Neural cell (in vitro differentiated cells): ENCODE measurements around the gene LCN2. TPM values are rescaled to one million over a fixed set of nuclear protein-coding genes. Genes with fewer than 3 reads are reported as not detected.

Experiments used
- H2AFZ ChIP-seq: fragments of 200-600, 300-800 bp; sonication (generic), shearing (Covaris generic); 2 replicates; pipeline ENCODE4 v1.6.0; 2014; ENCODE audit warnings: low read depth, mild to moderate bottlenecking, antibody characterized with exemption, low read length, moderate library complexity
- H3F3A ChIP-seq: fragments of 200-600 bp; shearing (Covaris generic); 2 replicates; pipeline ENCODE4 v1.6.1; 2016; ENCODE audit warnings: mild to moderate bottlenecking, moderate library complexity, mixed read lengths, antibody characterized with exemption, low read length; ENCODE audit not compliant: insufficient read depth, poor library complexity, severe bottlenecking
- H3K27ac ChIP-seq: fragments of 200-600, 300-800 bp; sonication (generic), shearing (Covaris generic); 2 replicates; pipeline ENCODE4 v1.5.1; 2014; ENCODE audit warnings: mild to moderate bottlenecking, low read length, moderate library complexity
- H3K27me3 ChIP-seq: fragments of 300-800, 200-600 bp; sonication (generic), shearing (Covaris generic); 2 replicates; pipeline ENCODE4 v1.6.0; 2014; ENCODE audit warnings: mild to moderate bottlenecking, low read depth, low read length, moderate library complexity; ENCODE audit not compliant: insufficient read depth
- H3K36me3 ChIP-seq: fragments of 300-800, 200-600 bp; sonication (generic), shearing (Covaris generic); 2 replicates; pipeline ENCODE4 v1.5.1; 2014; ENCODE audit warnings: mild to moderate bottlenecking, antibody characterized with exemption, low read length, moderate library complexity; ENCODE audit not compliant: insufficient read depth
- H3K4me2 ChIP-seq: fragments of 300-800, 200-600 bp; sonication (generic), shearing (Covaris generic); 2 replicates; pipeline ENCODE4 v1.6.0; 2014; ENCODE audit warnings: mild to moderate bottlenecking, low read length
- H3K4me3 ChIP-seq: fragments of 300-800, 200-600 bp; sonication (generic), shearing (Covaris generic); 2 replicates; pipeline ENCODE4 v1.5.1; 2014; ENCODE audit warnings: mild to moderate bottlenecking, low read length, moderate library complexity
- H3K79me2 ChIP-seq: fragments of 200-600 bp; shearing (Covaris generic); replicated peaks from 2 replicates; pipeline ENCODE4 v1.6.0; 2014; ENCODE audit warnings: mild to moderate bottlenecking, low read length, moderate library complexity; ENCODE audit not compliant: insufficient read depth
- H3K9ac ChIP-seq: fragments of 300-800, 200-600 bp; sonication (generic), shearing (Covaris generic); 2 replicates; pipeline ENCODE4 v1.6.1; 2016; ENCODE audit warnings: mild to moderate bottlenecking, low read length, mixed read lengths
- H3K9me2 ChIP-seq: fragments of 200-600 bp; shearing (Covaris generic); 2 replicates; pipeline ENCODE4 v1.6.1; 2016; ENCODE audit warnings: mild to moderate bottlenecking, low read length, mixed read lengths; ENCODE audit not compliant: insufficient read depth
- H3K9me3 ChIP-seq: fragments of 200-600, 300-800 bp; sonication (generic), shearing (Covaris generic); 2 replicates; pipeline ENCODE4 v1.6.1; 2016; ENCODE audit warnings: mild to moderate bottlenecking, mixed run types, low read length, moderate library complexity, mixed read lengths
- H4K20me1 ChIP-seq: fragments of 200-600 bp; shearing (Covaris generic); 2 replicates; pipeline ENCODE4 v1.6.1; 2016; ENCODE audit warnings: mild to moderate bottlenecking, mixed run types; ENCODE audit not compliant: insufficient read depth
- CTCF ChIP-seq: fragments of 450-650 bp; IDR thresholded peaks from 2 replicates; pipeline ENCODE4 v1.5.1; 2014; ENCODE audit warnings: antibody characterized with exemption, mild to moderate bottlenecking, moderate library complexity; ENCODE audit not compliant: poor library complexity, severe bottlenecking
- EP300 ChIP-seq: fragments of 450-650 bp; conservative IDR thresholded peaks from 2 replicates; pipeline ENCODE4 v1.6.1; 2014; ENCODE audit warnings: antibody characterized with exemption, mild to moderate bottlenecking, moderate library complexity; ENCODE audit not compliant: poor library complexity, severe bottlenecking
- EZH2 ChIP-seq: fragments of 200-600, 300-800 bp; shearing (Covaris generic), sonication (generic); IDR thresholded peaks from 2 replicates; pipeline ENCODE4 v1.6.1; 2014; ENCODE audit warnings: antibody characterized with exemption, low read length, borderline replicate concordance, mild to moderate bottlenecking; ENCODE audit not compliant: insufficient read depth, poor library complexity, severe bottlenecking
- MXI1 ChIP-seq: fragments of 450-650 bp; conservative IDR thresholded peaks from 2 replicates; pipeline ENCODE4 v1.6.1; 2014; ENCODE audit warnings: antibody characterized with exemption, mild to moderate bottlenecking; ENCODE audit not compliant: poor library complexity, severe bottlenecking
- POLR2AphosphoS5 ChIP-seq: IDR thresholded peaks from 2 replicates; pipeline ENCODE4 v1.6.1; 2012
- RAD21 ChIP-seq: fragments of 450-650 bp; conservative IDR thresholded peaks from 2 replicates; pipeline ENCODE4 v1.6.1; 2014; ENCODE audit warnings: antibody characterized with exemption, mild to moderate bottlenecking, moderate library complexity
- REST ChIP-seq: IDR thresholded peaks from 2 replicates; pipeline ENCODE4 v1.6.1; 2012; ENCODE audit warnings: borderline replicate concordance
- SMC3 ChIP-seq: fragments of 450-650 bp; conservative IDR thresholded peaks from 2 replicates; pipeline ENCODE4 v1.6.1; 2014; ENCODE audit warnings: antibody characterized with exemption, mild to moderate bottlenecking, moderate library complexity; ENCODE audit not compliant: poor library complexity
- TAF1 ChIP-seq: IDR thresholded peaks from 2 replicates; pipeline ENCODE4 v1.6.1; 2012; ENCODE audit warnings: low read depth
- polyA plus RNA-seq: library from polyadenylated mRNA; depleted of rRNA; stranded (reverse); fragments of >200 nt; gene quantifications from 2 replicates; pipeline ENCODE4 v1.2.3, GENCODE V29; 2014

Gene LCN2
- polyA plus RNA-seq, 1 donor from 2014 or later, result not detected

GRCh38 chr9:128166169-128166568, 16.9 kb downstream of the LCN2 start:
- Histone ChIP-seq H3K4me3 (no peak overlapping the region), H3K9ac (no peak overlapping the region), H3K4me2 (no peak overlapping the region), H2AFZ (no peak overlapping the region), H3K9me3 (no peaks in the 10 kb centered on the region), H3K36me3 (peaks cover 3% of the 10 kb centered on the region), H3K9me2 (no peaks in the 10 kb centered on the region), H3K27ac (no peak overlapping the region), H3K79me2 (no peaks in the 10 kb centered on the region), H4K20me1 (no peaks in the 10 kb centered on the region), H3F3A (no peaks in the 10 kb centered on the region), H3K27me3 (no peaks in the 10 kb centered on the region)
- TF ChIP-seq CTCF (no peak), REST (no peak)

GRCh38 chr9:128167209-128167608, 18.0 kb downstream of the LCN2 start:
- H3K36me3 ChIP-seq, result peaks cover 1% of the 10 kb centered on the region
- H3K79me2 ChIP-seq, result no peaks in the 10 kb centered on the region
- H3K9ac ChIP-seq, result no peak overlapping the region
- no peak overlapping the region for H3K4me3 ChIP-seq
- H2AFZ ChIP-seq, result no peak overlapping the region
- no peaks in the 10 kb centered on the region for H4K20me1 ChIP-seq
- no peaks in the 10 kb centered on the region for H3K27me3 ChIP-seq
- TF ChIP-seq TAF1 (no peak), EZH2 (no peak), EP300 (no peak), CTCF (no peak), SMC3 (no peak), MXI1 (no peak), RAD21 (no peak), POLR2AphosphoS5 (no peak), REST (no peak)
- no peaks in the 10 kb centered on the region for H3F3A ChIP-seq
- H3K27ac ChIP-seq, result no peak overlapping the region
- H3K9me2 ChIP-seq, result no peaks in the 10 kb centered on the region
- H3K9me3 ChIP-seq, result no peaks in the 10 kb centered on the region
- no peak overlapping the region for H3K4me2 ChIP-seq
